ENCODE measurements around the gene SGMS1. TPM values are rescaled to one million over a fixed set of nuclear protein-coding genes. Genes with fewer than 3 reads are reported as not detected.

The SGMS1 gene
- polyA plus RNA-seq, 1 donor from 2014 or later = 8.0 TPM

GRCh38 chr10:50567384-50567783 is 56.4 kb downstream of the SGMS1 start:
- Histone ChIP-seq H3K36me3 (ENCODE audit: insufficient read depth, low read length) (no peaks in the 10 kb centered on the region), H3F3A (ENCODE audit: insufficient read depth, low read length, poor library complexity, severe bottlenecking) (no peaks in the 10 kb centered on the region), H3K4me3 (ENCODE audit: low read length) (no peak overlapping the region), H3K9me3 (ENCODE audit: low read length) (no peaks in the 10 kb centered on the region), H2AFZ (ENCODE audit: low read depth, low read length) (no peak overlapping the region), H3K9me2 (ENCODE audit: insufficient read depth, low read length) (no peaks in the 10 kb centered on the region), H3K27ac (ENCODE audit: low read length) (no peak overlapping the region), H3K9ac (ENCODE audit: low read length) (no peak overlapping the region), H4K20me1 (ENCODE audit: insufficient read depth) (no peaks in the 10 kb centered on the region), H3K4me2 (ENCODE audit: low read length) (no peak overlapping the region), H3K79me2 (replicated peaks; ENCODE audit: insufficient read depth, low read length) (no peaks in the 10 kb centered on the region), H3K27me3 (ENCODE audit: insufficient read depth, low read depth, low read length) (no peaks in the 10 kb centered on the region)
- no peak for TF ChIP-seq POLR2AphosphoS5 (IDR thresholded peaks at IDR 0.05)
- TF ChIP-seq MXI1 (conservative IDR thresholded peaks at IDR 0.05; ENCODE audit: poor library complexity, severe bottlenecking) = no peak
- TF ChIP-seq SMC3 (conservative IDR thresholded peaks at IDR 0.05; ENCODE audit: poor library complexity) = no peak
- no peak for TF ChIP-seq REST (IDR thresholded peaks at IDR 0.05; ENCODE audit: borderline replicate concordance)
- no peak for TF ChIP-seq CTCF (IDR thresholded peaks at IDR 0.05; ENCODE audit: poor library complexity, severe bottlenecking)
- TF ChIP-seq RAD21 (conservative IDR thresholded peaks at IDR 0.05) = no peak
- TF ChIP-seq EP300 (conservative IDR thresholded peaks at IDR 0.05; ENCODE audit: poor library complexity, severe bottlenecking) = no peak
- no peak for TF ChIP-seq EZH2 (IDR thresholded peaks at IDR 0.05; ENCODE audit: borderline replicate concordance, insufficient read depth, low read length, poor library complexity, severe bottlenecking)

- Histone ChIP-seq H2AFZ (ENCODE audit: low read depth, low read length) (no peak overlapping the region), H3K9me2 (ENCODE audit: insufficient read depth, low read length) (no peaks in the 10 kb centered on the region), H3K27ac (ENCODE audit: low read length) (no peak overlapping the region), H3K4me3 (ENCODE audit: low read length) (no peak overlapping the region), H3K9ac (ENCODE audit: low read length) (no peak overlapping the region), H3K79me2 (replicated peaks; ENCODE audit: insufficient read depth, low read length) (no peaks in the 10 kb centered on the region), H3K36me3 (ENCODE audit: insufficient read depth, low read length) (no peaks in the 10 kb centered on the region), H4K20me1 (ENCODE audit: insufficient read depth) (no peaks in the 10 kb centered on the region), H3K9me3 (ENCODE audit: low read length) (no peaks in the 10 kb centered on the region), H3K27me3 (ENCODE audit: insufficient read depth, low read depth, low read length) (no peaks in the 10 kb centered on the region), H3K4me2 (ENCODE audit: low read length) (no peak overlapping the region), H3F3A (ENCODE audit: insufficient read depth, low read length, poor library complexity, severe bottlenecking) (no peaks in the 10 kb centered on the region)
- no peak for TF ChIP-seq SMC3 (conservative IDR thresholded peaks at IDR 0.05; ENCODE audit: poor library complexity)
- no peak for TF ChIP-seq CTCF (IDR thresholded peaks at IDR 0.05; ENCODE audit: poor library complexity, severe bottlenecking)
- TF ChIP-seq REST (IDR thresholded peaks at IDR 0.05; ENCODE audit: borderline replicate concordance) = no peak
- no peak for TF ChIP-seq RAD21 (conservative IDR thresholded peaks at IDR 0.05)
- TF ChIP-seq EZH2 (IDR thresholded peaks at IDR 0.05; ENCODE audit: borderline replicate concordance, insufficient read depth, low read length, poor library complexity, severe bottlenecking) = no peak
- no peak for TF ChIP-seq EP300 (conservative IDR thresholded peaks at IDR 0.05; ENCODE audit: poor library complexity, severe bottlenecking)
- no peak for TF ChIP-seq TAF1 (IDR thresholded peaks at IDR 0.05; ENCODE audit: low read depth)
- TF ChIP-seq MXI1 (conservative IDR thresholded peaks at IDR 0.05; ENCODE audit: poor library complexity, severe bottlenecking) = no peak
- no peak for TF ChIP-seq POLR2AphosphoS5 (IDR thresholded peaks at IDR 0.05)
Measured at GRCh38 chr10:50566150-50566549, 57.6 kb downstream of the SGMS1 start.

Data from neural cell (in vitro differentiated cells).